GM12891 (cell line): ENCODE data around the gene CACNA1G.

Source experiments
- DNase-seq: peaks from one replicate; pipeline ENCODE4 v3.0.0; 2011; ENCODE audit warnings: low spot score; ENCODE audit not compliant: insufficient read length
- FAIRE-seq: peaks from 2 replicates; lab custom pipeline; 2011; peaks lifted over from hg19 to GRCh38; lab: Jason Lieb, UNC
- PAX5 ChIP-seq: IDR thresholded peaks from 2 replicates; pipeline ENCODE4 v1.6.1; 2011; ENCODE audit warnings: low read length, moderate library complexity, mild to moderate bottlenecking; ENCODE audit not compliant: insufficient read depth, severe bottlenecking
- POLR2A ChIP-seq: IDR thresholded peaks from 2 replicates; pipeline ENCODE4 v1.6.1; 2011; ENCODE audit warnings: low read depth, low read length, control low read depth
- POLR2AphosphoS5 ChIP-seq: IDR thresholded peaks from 2 replicates; pipeline ENCODE4 v1.6.1; 2011; ENCODE audit warnings: low read depth, low read length, control low read depth
- POU2F2 ChIP-seq: IDR thresholded peaks from 2 replicates; pipeline ENCODE4 v1.6.1; 2011; ENCODE audit warnings: low read depth, mild to moderate bottlenecking, control low read depth, low read length, moderate library complexity
- SPI1 ChIP-seq: IDR thresholded peaks from 2 replicates; pipeline ENCODE4 v1.6.1; 2011; ENCODE audit warnings: low read depth, low read length, control low read depth
- TAF1 ChIP-seq: IDR thresholded peaks from 2 replicates; pipeline ENCODE4 v1.6.1; 2011; ENCODE audit warnings: low read depth, low read length, control low read depth

Gene CACNA1G

GRCh38 chr17:50618300-50618699 lies 57.8 kb downstream of the CACNA1G start:
- FAIRE-seq: no peak
- TF ChIP-seq SPI1: no peak
- TF ChIP-seq PAX5: no peak
- TF ChIP-seq POU2F2: no peak
- no peak for TF ChIP-seq POLR2AphosphoS5
- no peak for TF ChIP-seq TAF1
- TF ChIP-seq POLR2A: no peak
- no peak for DNase-seq

- no peak for FAIRE-seq
- TF ChIP-seq POU2F2: no peak
- no peak for TF ChIP-seq SPI1
- no peak for TF ChIP-seq TAF1
- TF ChIP-seq POLR2AphosphoS5: no peak
- TF ChIP-seq POLR2A: no peak
- no peak for TF ChIP-seq PAX5
- no peak for DNase-seq
Observed at GRCh38 chr17:50618941-50619340, 58.4 kb downstream of the CACNA1G start.

GRCh38 chr17:50619489-50619888 lies 59.0 kb downstream of the CACNA1G start:
- TF ChIP-seq PAX5 (no peak), POLR2AphosphoS5 (no peak), POLR2A (no peak), TAF1 (no peak), SPI1 (no peak), POU2F2 (no peak)
- FAIRE-seq: no peak
- no peak for DNase-seq

- FAIRE-seq (no peak), DNase-seq (no peak)
- TF ChIP-seq SPI1 (no peak), PAX5 (no peak), TAF1 (no peak), POLR2A (no peak), POLR2AphosphoS5 (no peak), POU2F2 (no peak)
Observed at GRCh38 chr17:50620237-50620636, 59.7 kb downstream of the CACNA1G start.

GRCh38 chr17:50620858-50621257 lies 60.3 kb downstream of the CACNA1G start:
- DNase-seq: no peak
- TF ChIP-seq POU2F2: no peak
- TF ChIP-seq SPI1: no peak
- no peak for FAIRE-seq

GRCh38 chr17:50621574-50622031 lies 61.1 kb downstream of the CACNA1G start:
- FAIRE-seq (no peak), DNase-seq (no peak)
- TF ChIP-seq SPI1 (no peak), PAX5 (no peak), TAF1 (no peak), POLR2AphosphoS5 (no peak), POLR2A (no peak), POU2F2 (no peak)

- DNase-seq (no peak), FAIRE-seq (no peak)
- TF ChIP-seq POU2F2 (no peak), POLR2AphosphoS5 (no peak), PAX5 (no peak), TAF1 (no peak), POLR2A (no peak), SPI1 (no peak)
Observed at GRCh38 chr17:50624321-50624934, 63.9 kb downstream of the CACNA1G start.

GRCh38 chr17:50625032-50625871 lies 64.7 kb downstream of the CACNA1G start:
- FAIRE-seq: no peak
- TF ChIP-seq POLR2A: no peak
- no peak for TF ChIP-seq POLR2AphosphoS5
- TF ChIP-seq TAF1: no peak
- TF ChIP-seq POU2F2: no peak
- TF ChIP-seq PAX5: no peak
- TF ChIP-seq SPI1: no peak

GRCh38 chr17:50626037-50626574 lies 65.6 kb downstream of the CACNA1G start:
- peak; percentile 16 for FAIRE-seq
- TF ChIP-seq SPI1 (no peak), TAF1 (no peak), POU2F2 (no peak), POLR2AphosphoS5 (no peak), PAX5 (no peak), POLR2A (no peak)
- DNase-seq: peak; percentile 86

More at GRCh38 chr17:50625032-50625871, 64.7 kb downstream of the CACNA1G start:
- no peak for DNase-seq
